Transverse colon (tissue), 4 donors: ENCODE data around the gene MGLL.

Source experiments
- EP300 ChIP-seq: sonication (generic); formaldehyde crosslinking; IDR thresholded peaks from one replicate; pipeline ENCODE4 v1.6.1; 2017; ENCODE audit warnings: antibody characterized with exemption, low read depth
- POLR2A ChIP-seq: fragments of 450-650 bp; IDR thresholded peaks from one replicate; pipeline ENCODE4 v1.6.1; 2016; ENCODE audit warnings: antibody characterized with exemption, mild to moderate bottlenecking, moderate library complexity
- POLR2AphosphoS5 ChIP-seq, 3 donors: sonication (generic); formaldehyde crosslinking; IDR thresholded peaks; one replicate each; pipeline ENCODE4 v1.6.1; 2016; ENCODE audit warnings: antibody characterized with exemption in 3 of 3
- TF ChIP-seq, protein P1 (sequence below), 5 experiments: fragments of 200-600 bp in 3 of 5; fragments of 450-650 bp in 2 of 5; sonication (generic) in 3 of 5; IDR thresholded peaks; 1 replicate in 2 of 5; 2 replicates in 3 of 5; pipeline ENCODE4 v1.5.1; 2016 to 2017; ENCODE audit warnings: antibody characterized with exemption in 5 of 5, inconsistent platforms in 3 of 5, mild to moderate bottlenecking in 2 of 5, moderate library complexity in 1 of 5

DNA sequence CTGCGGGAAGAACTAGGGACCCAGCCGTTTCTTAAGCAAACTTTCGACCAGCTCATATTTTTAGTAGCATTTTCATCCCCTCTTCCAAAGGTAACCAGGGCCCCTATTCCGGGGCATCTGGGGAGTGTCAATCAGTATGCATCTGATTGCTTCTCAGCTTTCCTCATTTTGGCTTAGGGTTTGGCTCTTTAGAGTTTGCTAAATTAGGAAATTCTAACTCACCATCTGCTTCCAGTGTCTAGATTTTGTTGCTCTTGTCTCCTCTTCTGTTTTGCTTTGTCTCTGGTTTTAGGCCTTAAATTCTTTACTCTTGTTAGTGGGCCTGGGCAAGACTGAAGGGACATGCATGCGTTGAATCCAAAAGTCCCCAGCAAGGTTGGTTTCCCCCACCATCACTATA is 159.2 kb downstream of the MGLL start:
- TF ChIP-seq, protein P1, sequence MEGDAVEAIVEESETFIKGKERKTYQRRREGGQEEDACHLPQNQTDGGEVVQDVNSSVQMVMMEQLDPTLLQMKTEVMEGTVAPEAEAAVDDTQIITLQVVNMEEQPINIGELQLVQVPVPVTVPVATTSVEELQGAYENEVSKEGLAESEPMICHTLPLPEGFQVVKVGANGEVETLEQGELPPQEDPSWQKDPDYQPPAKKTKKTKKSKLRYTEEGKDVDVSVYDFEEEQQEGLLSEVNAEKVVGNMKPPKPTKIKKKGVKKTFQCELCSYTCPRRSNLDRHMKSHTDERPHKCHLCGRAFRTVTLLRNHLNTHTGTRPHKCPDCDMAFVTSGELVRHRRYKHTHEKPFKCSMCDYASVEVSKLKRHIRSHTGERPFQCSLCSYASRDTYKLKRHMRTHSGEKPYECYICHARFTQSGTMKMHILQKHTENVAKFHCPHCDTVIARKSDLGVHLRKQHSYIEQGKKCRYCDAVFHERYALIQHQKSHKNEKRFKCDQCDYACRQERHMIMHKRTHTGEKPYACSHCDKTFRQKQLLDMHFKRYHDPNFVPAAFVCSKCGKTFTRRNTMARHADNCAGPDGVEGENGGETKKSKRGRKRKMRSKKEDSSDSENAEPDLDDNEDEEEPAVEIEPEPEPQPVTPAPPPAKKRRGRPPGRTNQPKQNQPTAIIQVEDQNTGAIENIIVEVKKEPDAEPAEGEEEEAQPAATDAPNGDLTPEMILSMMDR (IDR thresholded peaks at IDR 0.05) = no peak
- no peak for TF ChIP-seq EP300
- TF ChIP-seq POLR2A = no peak
- no peak for TF ChIP-seq POLR2AphosphoS5 (IDR thresholded peaks at IDR 0.05)
